Liver (tissue), 9 donors: Measurements from ENCODE around the gene PVRIG. TPM values are rescaled to one million over a fixed set of nuclear protein-coding genes. Genes with fewer than 3 reads are reported as not detected.

Experiments
- DNase-seq: peaks from one replicate; pipeline ENCODE4 v3.0.0-alpha.2; 2017; ENCODE audit warnings: low spot score
- H3K27ac ChIP-seq, 2 donors: one replicate each; pipeline ENCODE4 v1.7.0; 2013; ENCODE audit warnings: inconsistent platforms in 2 of 2, low read length in 2 of 2, control low read depth in 1 of 2, low read depth in 1 of 2, mild to moderate bottlenecking in 1 of 2
- H3K27me3 ChIP-seq, 4 donors: one replicate each; pipeline versions ENCODE4 v1.6.1 to v1.7.0; 2013; ENCODE audit warnings: low read length in 3 of 4, inconsistent platforms in 1 of 4, mild to moderate bottlenecking in 1 of 4, moderate library complexity in 1 of 4; ENCODE audit not compliant: control insufficient read depth in 4 of 4, insufficient read depth in 4 of 4
- H3K36me3 ChIP-seq, 4 donors: one replicate each; pipeline versions ENCODE4 v1.6.1 to v1.7.0; 2013; ENCODE audit warnings: low read length in 3 of 4, mild to moderate bottlenecking in 3 of 4, low read depth in 1 of 4, moderate library complexity in 1 of 4; ENCODE audit not compliant: control insufficient read depth in 4 of 4, insufficient read depth in 3 of 4
- H3K4me1 ChIP-seq, 4 donors: one replicate each; pipeline versions ENCODE4 v1.6.1 to v1.7.0; 2013; ENCODE audit warnings: low read length in 3 of 4, mild to moderate bottlenecking in 3 of 4, moderate library complexity in 1 of 4; ENCODE audit not compliant: control insufficient read depth in 4 of 4, insufficient read depth in 4 of 4
- H3K4me3 ChIP-seq, 3 donors: one replicate each; pipeline versions ENCODE4 v1.6.1 to v1.7.0; 2013; ENCODE audit warnings: low read length in 3 of 3, control low read depth in 1 of 3, low read depth in 1 of 3, mild to moderate bottlenecking in 1 of 3
- H3K9ac ChIP-seq, 2 donors: one replicate each; pipeline ENCODE4 v1.7.0; 2013; ENCODE audit warnings: low read length in 2 of 2, mild to moderate bottlenecking in 2 of 2, moderate library complexity in 2 of 2, control low read depth in 1 of 2, low read depth in 1 of 2
- H3K9me3 ChIP-seq, 4 donors: one replicate each; pipeline versions ENCODE4 v1.6.1 to v1.7.0; 2013; ENCODE audit warnings: low read length in 3 of 4; ENCODE audit not compliant: control insufficient read depth in 4 of 4
- CTCF ChIP-seq: fragments of 150-350 bp; IDR thresholded peaks from 2 replicates; pipeline ENCODE4 v1.5.1; 2017; ENCODE audit warnings: improper control_type of control experiment, low read depth, low read length; ENCODE audit not compliant: missing input control
- FOXA2 ChIP-seq: IDR thresholded peaks from 2 replicates; pipeline ENCODE4 v1.6.1; 2016; ENCODE audit warnings: antibody characterized with exemption
- GABPA ChIP-seq, 2 donors: IDR thresholded peaks in 1 of 2; conservative IDR thresholded peaks in 1 of 2; 2 replicates each; pipeline ENCODE4 v1.6.1; 2016; ENCODE audit warnings: antibody characterized with exemption in 2 of 2, mild to moderate bottlenecking in 1 of 2, moderate library complexity in 1 of 2
- JUND ChIP-seq, 2 donors: IDR thresholded peaks; 2 replicates each; pipeline ENCODE4 v1.6.1; 2016; ENCODE audit warnings: antibody characterized with exemption in 2 of 2
- MAX ChIP-seq: IDR thresholded peaks from 2 replicates; pipeline ENCODE4 v1.6.1; 2016; ENCODE audit warnings: antibody characterized with exemption
- REST ChIP-seq: IDR thresholded peaks from 2 replicates; pipeline ENCODE4 v1.6.1; 2016; ENCODE audit warnings: antibody characterized with exemption, mild to moderate bottlenecking
- YY1 ChIP-seq: IDR thresholded peaks from 2 replicates; pipeline ENCODE4 v1.6.1; 2016; ENCODE audit warnings: antibody characterized with exemption, mild to moderate bottlenecking
- WGBS: extraction: QIAGEN DNeasy Blood & Tissue Kit; methylation state at CpG from one replicate; pipeline ENCODE4 v1.1.7; 2013; 5-methylcytosine and 5-hydroxymethylcytosine counted together
- polyA plus RNA-seq, 2 donors: library from polyadenylated mRNA; stranded (reverse) in 1 of 2; unstranded in 1 of 2; fragments of 200-250 nt in 1 of 2; fragments of >200 nt in 1 of 2; fragmentation: Nextera tagmentation in 1 of 2; extraction: Ambion mirVana in 1 of 2; gene quantifications; one replicate each; pipeline versions ENCODE4 v1.2.1 to v1.2.3, GENCODE V29; 2013 to 2015
- total RNA-seq, 2 donors: library from RNA; depleted of rRNA; stranded (reverse); fragments of >200 nt; gene quantifications; one replicate each; pipeline ENCODE4 v1.2.3, GENCODE V29; 2014
- donor health status: healthy.
- donor health status: healthy.
- donor health status: healthy.
- donor health status: healthy.
- donor health status: healthy.

Gene PVRIG
- total and polyA plus RNA-seq, 4 donors = 0.37 to 0.81 (median 0.58) TPM

GRCh38 chr7:100174582-100174981 is 45.2 kb upstream of the PVRIG start (continued):
- no peak for TF ChIP-seq CTCF
- no peak for TF ChIP-seq MAX
- TF ChIP-seq GABPA (IDR thresholded peaks at IDR 0.05 in 1 of 2, conservative IDR thresholded peaks at IDR 0.05 in 1 of 2) = no peak
- TF ChIP-seq FOXA2 = no peak

GRCh38 chr7:100175296-100175935 is 44.3 kb upstream of the PVRIG start:
- H3K9me3 ChIP-seq = no peaks in the 10 kb centered on the region
- peaks cover 0 to 3% (median 1%) of the 10 kb centered on the region in 4 donors for H3K27me3 ChIP-seq
- H3K36me3 ChIP-seq = no peaks in the 10 kb centered on the region
- H3K9ac ChIP-seq = no peak overlapping the region
- H3K27ac ChIP-seq = no peak overlapping the region
- TF ChIP-seq JUND (IDR thresholded peaks at IDR 0.05) = no peak
- no peak for TF ChIP-seq YY1
- no peak for TF ChIP-seq REST
- TF ChIP-seq FOXA2 = no peak
- TF ChIP-seq GABPA (IDR thresholded peaks at IDR 0.05 in 1 of 2, conservative IDR thresholded peaks at IDR 0.05 in 1 of 2) = no peak
- no peak for TF ChIP-seq CTCF
- H3K4me3 ChIP-seq = no peak overlapping the region
- WGBS = 97% methylated on average over 14 of the region's 14 CpGs
- DNase-seq = no peak
- H3K4me1 ChIP-seq = peaks cover 0 to 12% (median 7%) of the 10 kb centered on the region in 4 donors
